ENCODE results near the gene ZNF41.
A peak's percentile ranks its signal among the peaks of the same experiment; 100 is the strongest.

The ZNF41 gene

DNA sequence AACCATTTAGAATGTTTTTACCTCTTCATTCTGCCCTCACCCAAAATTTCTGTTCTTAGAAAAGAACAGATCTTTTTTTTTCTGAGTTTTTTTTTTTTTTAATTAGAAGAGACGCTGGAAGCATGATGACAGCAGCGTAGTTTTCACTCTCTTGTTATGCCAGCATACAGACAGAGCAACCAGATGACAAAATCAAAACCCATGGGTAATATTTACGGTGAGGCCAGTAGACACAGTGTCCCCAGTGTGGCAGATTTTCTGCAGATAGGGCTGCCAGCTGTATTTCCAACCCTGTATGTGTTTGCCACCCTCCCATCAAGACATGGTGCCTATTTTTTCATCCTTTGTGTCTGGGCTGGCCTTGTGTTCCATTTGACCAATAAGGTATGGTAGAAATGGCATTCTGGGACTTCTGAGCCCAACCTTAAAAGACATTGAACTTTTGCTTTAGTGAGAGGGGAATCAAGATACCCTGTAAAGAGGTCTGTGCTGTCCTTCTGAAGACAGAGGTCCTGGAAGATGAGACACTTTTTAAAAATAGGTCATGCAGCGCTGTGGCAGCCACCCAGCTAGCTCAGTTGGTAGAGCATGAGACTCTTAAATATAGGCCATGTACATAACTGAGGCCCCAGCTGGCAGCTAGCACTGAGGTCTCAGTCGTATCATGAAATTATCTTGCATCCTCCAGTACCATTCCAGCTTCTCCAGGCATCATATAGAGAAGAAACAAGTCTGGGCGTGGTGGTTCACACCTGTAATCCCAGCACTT is 6.7 kb upstream of the ZNF41 start:
- no peak for DNase-seq

GRCh38 chrX:47484885-47485284 is 1.9 kb upstream of the ZNF41 start:
- DNase-seq: no peak

GRCh38 chrX:47483306-47484268 is 565 bp upstream of the ZNF41 start:
- peak; percentile 10 for DNase-seq

GRCh38 chrX:47482065-47482511 is 934 bp downstream of the ZNF41 start:
- DNase-seq: no peak

- no peak for DNase-seq
Measured at GRCh38 chrX:47481160-47481559, 1.9 kb downstream of the ZNF41 start.

- no peak for DNase-seq
Measured at GRCh38 chrX:47480576-47480975, 2.4 kb downstream of the ZNF41 start.

- DNase-seq: no peak
Measured at GRCh38 chrX:47475476-47475875, 7.5 kb downstream of the ZNF41 start.

- no peak for DNase-seq
Measured at GRCh38 chrX:47467106-47467505, 15.9 kb downstream of the ZNF41 start.

DNA sequence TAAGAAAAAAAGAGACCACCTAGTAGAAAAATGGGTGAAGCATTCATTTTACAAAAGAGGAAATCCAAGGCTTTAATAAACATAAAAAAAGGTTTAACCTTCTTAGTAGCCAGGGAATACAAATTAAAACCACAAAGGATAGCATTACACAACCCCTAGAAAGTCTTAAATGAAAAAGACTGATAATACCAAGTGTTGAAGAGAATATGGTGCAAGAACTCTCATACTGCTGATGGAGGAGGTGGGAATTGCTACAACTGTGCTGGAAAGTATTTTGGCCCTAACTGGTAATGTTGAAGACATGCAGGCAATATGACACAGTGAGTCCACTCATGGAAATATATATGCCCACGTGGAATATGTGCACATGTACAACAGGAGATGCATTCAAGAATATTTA is 22.5 kb downstream of the ZNF41 start:
- no peak for DNase-seq

DNA sequence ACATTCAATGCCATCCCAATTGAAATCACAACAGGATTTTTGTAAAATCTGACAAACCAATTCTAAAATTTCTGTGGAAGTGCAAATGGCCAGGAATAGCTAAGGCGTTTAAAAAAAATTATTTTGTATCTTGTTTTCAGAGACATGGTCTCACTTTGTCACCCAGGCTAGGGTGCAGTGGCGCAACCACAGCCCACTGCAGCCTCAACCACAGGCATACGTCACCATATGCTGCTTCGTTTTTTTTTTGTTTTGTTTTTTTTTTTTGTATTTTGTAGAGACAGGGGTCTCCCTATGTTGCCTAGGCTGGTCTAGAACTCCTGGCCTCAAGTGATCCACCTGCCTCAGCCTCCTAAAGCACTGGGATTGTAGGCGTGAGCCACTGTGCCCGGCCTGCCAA is 24.5 kb downstream of the ZNF41 start:
- no peak for DNase-seq

DNA sequence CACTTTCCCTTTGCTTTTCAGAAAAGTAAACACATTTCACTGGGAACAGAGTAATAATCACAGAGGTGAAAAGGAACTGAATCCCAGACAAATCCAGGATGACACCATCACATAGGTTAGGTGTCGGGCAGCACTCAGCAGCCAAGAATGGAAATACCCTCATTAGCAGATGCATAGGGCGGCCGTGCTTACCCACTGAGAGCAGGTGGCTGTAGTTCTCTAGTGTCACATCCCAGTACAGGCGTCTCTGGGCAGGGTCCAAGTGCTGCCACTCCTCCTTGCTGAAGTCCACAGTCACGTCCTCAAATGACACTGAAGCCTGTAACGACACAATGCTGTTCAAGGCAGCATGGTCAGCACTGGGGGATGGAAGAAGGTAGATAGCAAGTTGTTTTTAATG is 26.9 kb downstream of the ZNF41 start:
- no peak for DNase-seq

- no peak for DNase-seq
Measured at GRCh38 chrX:47452112-47452511, 30.9 kb downstream of the ZNF41 start.

DNA sequence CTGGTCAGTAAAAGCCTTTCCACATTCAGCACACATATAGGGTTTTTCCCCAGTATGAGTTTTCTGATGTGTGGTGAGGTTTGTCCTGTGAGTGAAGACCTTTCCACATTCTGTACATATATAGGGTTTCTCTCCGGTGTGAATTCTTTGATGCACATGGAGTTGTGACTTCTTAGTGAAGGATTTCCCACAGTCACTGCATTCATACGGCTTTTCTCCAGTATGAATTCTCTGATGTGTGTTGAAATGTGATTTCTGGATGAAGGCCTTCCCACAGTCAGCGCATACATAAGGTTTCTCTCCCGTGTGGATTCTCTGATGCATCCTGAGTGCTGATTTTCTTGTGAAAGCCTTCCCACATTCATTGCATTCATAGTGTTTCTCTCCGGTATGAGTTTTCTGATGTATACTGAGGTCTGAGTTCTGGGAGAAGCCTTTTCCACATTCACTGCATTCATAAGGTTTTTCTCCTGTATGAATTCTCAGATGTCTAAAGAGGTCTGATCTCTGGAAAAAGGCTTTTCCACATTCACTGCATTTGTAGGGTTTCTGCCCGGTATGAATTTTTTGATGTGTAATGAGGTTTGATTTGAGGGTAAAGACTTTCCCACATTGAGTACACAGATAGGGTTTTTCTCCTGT is 34.7 kb downstream of the ZNF41 start:
- no peak for DNase-seq

DNA sequence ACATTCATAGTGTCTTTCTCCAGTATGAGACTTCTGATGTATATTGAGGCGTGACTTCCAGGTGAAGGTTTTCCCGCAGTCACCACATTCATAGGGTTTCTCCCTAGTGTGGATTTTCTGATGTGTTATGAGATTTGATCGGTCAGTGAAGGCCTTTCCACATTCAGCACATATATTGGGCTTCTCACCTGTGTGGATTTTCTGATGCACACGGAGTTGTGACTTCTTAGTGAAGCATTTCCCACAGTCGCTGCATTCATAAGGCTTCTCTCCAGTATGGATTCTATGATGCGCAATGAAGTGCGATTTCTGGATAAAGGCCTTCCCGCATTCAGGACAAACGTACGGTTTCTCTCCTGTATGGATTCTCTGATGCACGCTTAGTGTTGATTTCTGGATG is 35.4 kb downstream of the ZNF41 start:
- DNase-seq: no peak

DNA sequence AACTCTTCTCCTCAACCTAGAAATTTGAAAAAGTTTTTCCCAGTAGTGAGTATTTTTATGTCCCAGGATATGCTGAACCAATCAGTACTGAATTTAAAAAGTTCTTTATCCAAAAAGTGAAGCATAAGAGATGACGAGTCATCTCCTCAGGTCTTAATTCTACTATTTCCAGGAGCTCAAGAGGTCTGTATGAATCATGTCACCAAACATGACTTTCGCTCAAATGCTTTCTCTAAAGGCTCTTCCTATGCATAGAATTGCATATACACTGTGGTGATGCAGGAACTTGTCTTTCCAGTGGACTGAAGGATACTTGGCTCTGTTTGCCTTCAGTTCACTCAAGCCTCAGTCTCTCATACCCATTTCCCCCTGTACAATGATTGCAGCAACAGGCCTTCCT is 36.1 kb downstream of the ZNF41 start:
- DNase-seq: no peak

DNA sequence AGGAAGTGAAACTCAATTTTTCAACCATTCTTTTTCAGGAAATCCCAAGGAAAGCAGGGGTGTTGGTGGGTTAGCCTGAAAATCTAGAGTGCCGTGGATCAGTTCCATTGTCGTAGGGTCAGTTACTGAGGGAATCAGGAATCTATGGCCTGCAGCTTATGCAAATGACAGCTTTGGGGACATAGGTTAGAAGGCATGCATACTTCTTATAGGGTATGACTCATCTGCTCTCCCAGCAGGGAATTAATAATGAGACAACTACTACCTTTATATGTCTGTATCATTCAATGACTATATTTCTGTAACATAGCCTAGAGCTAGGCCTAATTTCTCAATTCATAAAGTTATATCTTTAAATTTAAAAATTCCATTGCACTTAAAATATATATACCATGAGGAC is 36.6 kb downstream of the ZNF41 start:
- DNase-seq: no peak

GRCh38 chrX:47430925-47431324 is 52.1 kb downstream of the ZNF41 start:
- DNase-seq: no peak

GRCh38 chrX:47422444-47422843 is 60.6 kb downstream of the ZNF41 start:
- no peak for DNase-seq

- no peak for DNase-seq
Measured at GRCh38 chrX:47420962-47421361, 62.1 kb downstream of the ZNF41 start.

GRCh38 chrX:47420265-47420664 is 62.8 kb downstream of the ZNF41 start:
- DNase-seq: no peak

GRCh38 chrX:47413179-47413594 is 69.8 kb downstream of the ZNF41 start:
- DNase-seq: no peak

Data from NCI-H510A treated with DMSO at 0.1 percent for 48 hours (cell line).